Activated naive CD8-positive, alpha-beta T cell treated with anti-CD3 and anti-CD28 coated beads, Interleukin-2, amount 50 U/mL, for 24 hours (primary cell): ENCODE results near the gene LRRC36.
A peak's percentile ranks its signal among the peaks of the same experiment; 100 is the strongest.

Source experiments
- ATAC-seq: fragments of 150-1000 bp; cut with Tn5 transposase; one replicate; pipeline ENCODE4 v1.10.0; 2021
- DNase-seq: peaks from one replicate; pipeline ENCODE4 v3.0.0; 2021
- H3K27ac Mint-ChIP-seq: one replicate; pipeline ENCODE4 v1.8.0; 2021; ENCODE audit warnings: mild to moderate bottlenecking, mixed read lengths
- H3K27me3 Mint-ChIP-seq: one replicate; pipeline ENCODE4 v1.8.0; 2021; ENCODE audit warnings: mixed read lengths
- H3K36me3 Mint-ChIP-seq: one replicate; pipeline ENCODE4 v1.8.0; 2021; ENCODE audit warnings: low read depth, mixed read lengths
- H3K4me1 Mint-ChIP-seq: one replicate; pipeline ENCODE4 v1.8.0; 2021; ENCODE audit warnings: mixed read lengths
- H3K4me3 Mint-ChIP-seq: one replicate; pipeline ENCODE4 v1.8.0; 2021; ENCODE audit warnings: mild to moderate bottlenecking, moderate library complexity, mixed read lengths
- H3K9me3 Mint-ChIP-seq: one replicate; pipeline ENCODE4 v1.8.0; 2021; ENCODE audit warnings: mixed read lengths

The LRRC36 gene

DNA sequence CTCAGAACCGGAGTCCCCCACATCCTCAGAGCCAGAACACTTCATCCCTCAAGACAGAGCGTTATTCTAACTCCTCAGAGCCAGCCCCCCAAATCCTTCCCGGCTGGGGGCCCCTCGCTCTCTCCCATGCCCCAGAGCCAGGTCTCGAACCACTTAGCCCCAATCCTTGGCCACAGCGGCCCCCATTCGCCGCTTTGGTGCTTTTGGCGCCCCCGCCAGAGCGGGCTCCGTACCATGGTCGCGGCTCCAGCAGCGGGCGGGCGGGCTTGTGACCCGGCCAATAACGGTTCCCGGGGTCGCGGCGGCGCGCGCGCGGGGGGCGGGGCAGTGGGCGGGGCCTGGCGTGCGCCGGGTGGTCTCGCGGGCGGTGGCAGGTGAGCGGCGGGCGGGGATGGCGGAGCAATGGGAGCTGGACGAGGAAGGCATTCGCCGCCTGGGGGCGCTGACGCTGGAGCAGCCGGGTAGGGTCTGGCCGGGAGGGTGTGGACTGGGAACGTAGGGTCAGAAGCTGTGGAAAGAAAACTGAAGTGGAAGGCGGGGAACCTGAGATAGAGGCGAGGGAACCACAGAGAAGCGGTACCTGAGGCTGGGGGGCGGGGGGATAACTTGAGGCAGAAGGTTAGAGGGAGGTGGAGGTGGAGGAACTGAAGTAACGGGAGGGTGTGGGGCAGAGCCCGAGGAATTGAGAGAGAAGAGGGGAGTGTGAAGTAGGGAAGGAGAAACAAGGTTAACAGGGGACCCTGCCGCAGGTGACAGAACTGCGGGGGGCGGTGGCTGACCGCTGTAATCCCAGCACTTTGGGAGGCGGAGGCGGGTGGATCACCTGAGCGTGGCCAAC is at the start of gene LRRC36, which contains the start of gene KCTD19:
Gene LRRC36, plus strand, starts transcription at position 344 of the 838 bp plus-strand sequence. Its CDS starts 48 bp downstream, at position 392.
Gene KCTD19, minus strand, starts transcription at position 270 of the 838 bp plus-strand sequence. Its CDS starts 34 bp downstream, at position 236.
- DNase-seq (peak; percentile 87), ATAC-seq (peak; percentile 90)
- H3K36me3 Mint-ChIP-seq, result no peaks in the 10 kb centered on the region
- H3K4me1 Mint-ChIP-seq, result peaks cover 17% of the 10 kb centered on the region
- peak within 1 kb of the TSS; percentile 83 for H3K4me3 Mint-ChIP-seq
- H3K9me3 Mint-ChIP-seq, result no peaks in the 10 kb centered on the region
- H3K27ac Mint-ChIP-seq, result peak within 1 kb of the TSS; percentile 58
- H3K27me3 Mint-ChIP-seq, result peaks cover 35% of the 10 kb centered on the region

DNA sequence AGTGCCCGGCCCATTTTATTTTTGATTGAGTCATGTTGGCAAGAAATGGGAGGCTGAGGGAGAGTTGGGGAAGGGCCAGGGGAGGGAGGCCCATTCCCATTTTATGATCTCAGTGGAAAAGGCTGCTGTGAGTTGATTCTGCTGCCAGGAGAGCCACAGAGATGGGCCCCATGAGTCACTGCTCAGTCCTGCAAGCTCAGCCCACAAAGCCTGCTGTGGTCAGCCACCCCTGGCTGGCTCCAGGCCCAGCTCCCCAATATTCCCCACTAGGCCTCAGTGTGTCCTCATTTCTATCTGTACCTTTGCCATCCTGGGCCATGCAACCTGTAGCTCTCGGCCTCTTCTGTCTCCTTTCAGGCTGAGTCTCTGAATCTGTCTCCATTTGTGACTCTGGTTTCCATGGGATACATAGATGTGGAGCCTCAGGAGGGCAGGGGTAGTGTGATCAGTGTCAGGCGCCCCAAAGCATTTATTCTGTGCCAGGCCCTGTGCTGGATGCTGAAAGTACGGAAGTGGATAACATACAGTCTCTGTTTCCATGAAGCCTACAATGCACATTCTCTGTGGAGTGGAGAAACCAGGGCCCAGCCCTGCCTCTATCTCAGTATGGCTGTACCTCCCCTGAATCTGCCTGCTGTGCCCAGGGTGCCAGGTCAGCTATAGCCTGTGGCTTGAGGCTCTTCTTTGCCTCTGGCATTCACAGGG is 49.2 kb upstream of the LRRC36 start:
- DNase-seq, result peak; percentile 52
- Mint-ChIP-seq H3K27me3 (no peaks in the 10 kb centered on the region), H3K27ac (peak overlapping the region; percentile 90), H3K9me3 (no peaks in the 10 kb centered on the region), H3K4me3 (peak overlapping the region; percentile 86), H3K4me1 (peaks cover 24% of the 10 kb centered on the region), H3K36me3 (peaks cover 17% of the 10 kb centered on the region)
- ATAC-seq, result peak; percentile 35

DNA sequence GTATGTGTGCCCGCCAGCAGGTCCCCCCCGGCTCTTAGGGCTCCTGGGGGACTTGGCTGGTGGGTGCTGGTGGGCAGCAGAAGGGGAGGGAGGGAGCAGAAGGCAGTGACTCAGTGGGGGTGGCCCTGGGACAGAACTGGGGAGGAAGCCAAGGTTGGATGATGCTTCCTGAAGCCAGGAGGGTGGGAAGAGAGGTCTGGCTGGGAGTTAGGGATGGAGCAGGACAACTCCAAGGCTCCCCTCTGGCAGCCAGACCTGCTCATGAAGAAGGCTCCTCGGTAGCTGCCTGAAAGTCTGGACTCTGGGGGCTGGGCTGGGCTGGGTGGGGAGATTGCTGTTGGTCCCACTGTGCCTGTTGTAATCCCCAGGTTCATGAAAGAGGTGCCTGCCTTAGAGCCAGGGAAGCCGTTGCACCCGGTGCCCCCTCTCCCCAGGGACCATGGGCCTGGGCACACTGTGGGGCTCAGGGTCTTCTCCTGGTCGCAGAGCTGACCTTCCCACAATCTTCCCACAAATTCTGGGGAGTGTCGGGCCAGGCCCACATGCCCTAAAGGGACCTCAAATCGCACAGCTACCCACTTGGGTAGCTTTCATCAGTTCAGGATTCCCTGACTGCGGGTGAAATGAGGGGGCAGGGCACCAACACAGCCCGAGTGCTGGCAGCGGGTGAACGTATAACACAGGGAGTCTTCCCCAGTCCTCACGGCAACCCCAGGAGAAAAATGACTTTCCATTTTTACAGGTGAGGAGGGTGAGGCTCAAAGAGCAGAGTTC is 48.4 kb upstream of the LRRC36 start:
- H3K9me3 Mint-ChIP-seq, result no peaks in the 10 kb centered on the region
- H3K36me3 Mint-ChIP-seq, result peaks cover 19% of the 10 kb centered on the region
- DNase-seq, result peak; percentile 19
- peak overlapping the region; percentile 90 for H3K27ac Mint-ChIP-seq
- H3K4me1 Mint-ChIP-seq, result peaks cover 24% of the 10 kb centered on the region
- peak overlapping the region; percentile 86 for H3K4me3 Mint-ChIP-seq
- ATAC-seq, result no peak
- no peaks in the 10 kb centered on the region for H3K27me3 Mint-ChIP-seq

GRCh38 chr16:67278773-67279295 is 47.8 kb upstream of the LRRC36 start:
- Mint-ChIP-seq H3K4me1 (peaks cover 24% of the 10 kb centered on the region), H3K36me3 (peaks cover 21% of the 10 kb centered on the region), H3K9me3 (no peaks in the 10 kb centered on the region), H3K27ac (peak overlapping the region; percentile 90), H3K4me3 (peak overlapping the region; percentile 86), H3K27me3 (no peaks in the 10 kb centered on the region)
- DNase-seq (peak; percentile 65), ATAC-seq (peak; percentile 68)

GRCh38 chr16:67279296-67280089 is 47.1 kb upstream of the LRRC36 start, which contains the start of gene PLEKHG4:
Gene PLEKHG4 (plus strand): TSS chr16:67279532. CDS start chr16:67280045, 513 bp downstream.
- H3K9me3 Mint-ChIP-seq, result no peaks in the 10 kb centered on the region
- peak; percentile 91 for ATAC-seq
- no peaks in the 10 kb centered on the region for H3K27me3 Mint-ChIP-seq
- peak within 1 kb of the TSS; percentile 90 for H3K27ac Mint-ChIP-seq
- H3K4me1 Mint-ChIP-seq, result peaks cover 24% of the 10 kb centered on the region
- peak within 1 kb of the TSS; percentile 86 for H3K4me3 Mint-ChIP-seq
- DNase-seq, result peak; percentile 84
- peaks cover 21% of the 10 kb centered on the region for H3K36me3 Mint-ChIP-seq

DNA sequence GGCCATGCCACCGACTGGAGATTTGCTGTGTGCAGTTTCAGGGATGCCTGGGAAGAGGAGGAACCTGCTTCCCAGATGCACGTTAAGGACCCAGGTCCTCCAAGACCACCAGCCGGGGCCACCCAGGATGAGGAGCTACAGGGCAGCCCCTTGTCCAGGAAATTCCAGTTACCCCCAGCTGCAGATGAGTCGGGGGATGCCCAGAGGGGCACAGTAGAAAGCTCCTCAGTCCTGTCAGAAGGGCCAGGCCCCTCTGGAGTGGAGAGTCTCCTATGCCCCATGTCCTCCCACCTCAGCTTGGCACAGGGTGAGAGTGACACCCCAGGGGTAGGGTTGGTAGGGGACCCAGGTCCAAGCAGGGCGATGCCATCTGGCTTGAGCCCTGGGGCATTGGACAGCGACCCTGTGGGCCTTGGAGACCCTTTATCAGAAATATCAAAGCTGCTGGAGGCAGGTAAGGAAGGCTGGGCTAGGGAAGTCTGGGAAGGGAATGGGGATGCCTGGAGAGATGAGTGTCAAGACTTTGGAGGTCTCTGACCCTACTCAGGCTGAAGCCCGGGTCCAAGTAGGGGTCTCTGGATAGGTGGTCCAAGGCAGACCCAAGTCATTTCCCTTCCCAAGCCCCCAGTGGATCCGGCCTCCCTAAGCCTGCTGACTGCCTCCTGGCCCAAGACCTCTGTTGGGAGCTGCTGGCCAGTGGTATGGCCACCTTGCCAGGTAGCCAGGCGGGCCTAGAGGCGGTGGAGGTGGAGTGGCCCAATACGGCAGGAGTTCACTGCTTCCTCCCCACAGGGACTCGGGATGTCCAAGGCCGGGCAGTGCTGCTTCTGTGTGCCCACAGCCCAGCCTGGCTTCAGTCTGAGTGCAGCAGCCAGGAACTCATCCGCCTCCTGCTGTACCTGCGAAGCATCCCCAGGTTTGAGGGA is 46.3 kb upstream of the LRRC36 start:
- no peak overlapping the region for H3K27ac Mint-ChIP-seq
- no peaks in the 10 kb centered on the region for H3K9me3 Mint-ChIP-seq
- H3K4me3 Mint-ChIP-seq, result peak overlapping the region; percentile 56
- DNase-seq (no peak), ATAC-seq (no peak)
- no peaks in the 10 kb centered on the region for H3K27me3 Mint-ChIP-seq
- peaks cover 23% of the 10 kb centered on the region for H3K4me1 Mint-ChIP-seq
- H3K36me3 Mint-ChIP-seq, result peaks cover 18% of the 10 kb centered on the region

- Mint-ChIP-seq H3K9me3 (no peaks in the 10 kb centered on the region), H3K4me1 (peaks cover 15% of the 10 kb centered on the region), H3K27me3 (no peaks in the 10 kb centered on the region), H3K4me3 (no peak overlapping the region), H3K36me3 (peaks cover 9% of the 10 kb centered on the region), H3K27ac (no peak overlapping the region)
- ATAC-seq (no peak), DNase-seq (no peak)
Observed at GRCh38 chr16:67281536-67282446, 44.8 kb upstream of the LRRC36 start.

DNA sequence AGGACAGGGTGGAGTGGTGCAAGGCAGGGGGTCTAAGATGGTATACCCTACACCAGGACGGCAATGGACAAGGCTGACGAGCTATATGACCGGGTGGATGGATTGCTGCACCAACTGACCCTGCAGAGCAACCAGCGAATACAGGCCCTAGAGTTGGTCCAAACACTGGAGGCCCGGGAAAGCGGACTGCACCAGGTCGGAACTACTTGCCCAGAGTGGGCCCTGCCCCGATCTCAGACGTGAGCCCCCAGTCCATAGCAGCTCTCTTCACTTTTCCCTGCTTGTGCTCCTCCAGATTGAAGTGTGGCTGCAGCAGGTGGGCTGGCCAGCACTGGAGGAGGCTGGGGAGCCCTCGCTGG is 44.2 kb upstream of the LRRC36 start:
- Mint-ChIP-seq H3K36me3 (peaks cover 5% of the 10 kb centered on the region), H3K4me3 (no peak overlapping the region), H3K27ac (no peak overlapping the region), H3K4me1 (peaks cover 9% of the 10 kb centered on the region), H3K9me3 (no peaks in the 10 kb centered on the region), H3K27me3 (no peaks in the 10 kb centered on the region)
- ATAC-seq (no peak), DNase-seq (no peak)

DNA sequence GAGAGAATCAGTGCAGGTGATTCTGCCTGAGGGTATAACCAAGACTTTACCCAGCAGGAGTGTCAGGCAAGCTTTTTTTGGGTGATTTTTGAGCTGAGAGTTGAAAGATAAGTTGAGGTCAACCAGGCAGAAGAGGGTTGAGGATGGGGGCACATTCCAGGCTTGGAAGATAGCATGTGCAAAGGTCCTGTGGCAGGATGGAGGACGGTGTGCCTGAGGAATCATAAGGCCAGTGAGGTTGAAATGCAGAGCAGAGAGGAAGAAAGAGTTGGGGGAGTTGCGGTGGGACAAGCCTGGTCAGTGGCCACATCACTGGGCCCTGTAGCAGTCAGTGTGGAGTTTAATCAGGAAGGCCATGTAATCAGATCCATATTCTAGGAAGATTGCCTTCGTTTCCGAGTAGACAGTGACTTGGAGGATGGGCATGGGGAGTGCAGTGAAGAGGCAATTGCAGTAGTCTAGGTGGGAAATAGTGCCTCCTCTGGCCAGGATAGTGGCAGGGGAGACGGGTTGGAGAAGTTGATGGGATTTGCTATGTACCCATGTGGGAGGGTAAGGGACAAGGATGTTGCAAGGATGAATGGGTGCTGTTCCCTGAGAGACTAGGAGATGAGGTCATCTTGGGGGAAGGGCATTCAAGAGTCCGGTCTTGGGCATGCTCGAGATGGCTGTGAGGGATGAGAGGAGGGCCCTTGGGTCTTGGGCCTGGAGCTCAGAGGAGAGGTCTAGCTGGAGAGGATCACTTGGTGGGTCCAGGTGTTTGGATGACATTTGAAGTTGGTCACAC is 43.4 kb upstream of the LRRC36 start:
- no peak for ATAC-seq
- no peak for DNase-seq
- Mint-ChIP-seq H3K4me1 (peaks cover 4% of the 10 kb centered on the region), H3K4me3 (no peak overlapping the region), H3K36me3 (peaks cover 4% of the 10 kb centered on the region), H3K27me3 (no peaks in the 10 kb centered on the region), H3K9me3 (no peaks in the 10 kb centered on the region), H3K27ac (no peak overlapping the region)

DNA sequence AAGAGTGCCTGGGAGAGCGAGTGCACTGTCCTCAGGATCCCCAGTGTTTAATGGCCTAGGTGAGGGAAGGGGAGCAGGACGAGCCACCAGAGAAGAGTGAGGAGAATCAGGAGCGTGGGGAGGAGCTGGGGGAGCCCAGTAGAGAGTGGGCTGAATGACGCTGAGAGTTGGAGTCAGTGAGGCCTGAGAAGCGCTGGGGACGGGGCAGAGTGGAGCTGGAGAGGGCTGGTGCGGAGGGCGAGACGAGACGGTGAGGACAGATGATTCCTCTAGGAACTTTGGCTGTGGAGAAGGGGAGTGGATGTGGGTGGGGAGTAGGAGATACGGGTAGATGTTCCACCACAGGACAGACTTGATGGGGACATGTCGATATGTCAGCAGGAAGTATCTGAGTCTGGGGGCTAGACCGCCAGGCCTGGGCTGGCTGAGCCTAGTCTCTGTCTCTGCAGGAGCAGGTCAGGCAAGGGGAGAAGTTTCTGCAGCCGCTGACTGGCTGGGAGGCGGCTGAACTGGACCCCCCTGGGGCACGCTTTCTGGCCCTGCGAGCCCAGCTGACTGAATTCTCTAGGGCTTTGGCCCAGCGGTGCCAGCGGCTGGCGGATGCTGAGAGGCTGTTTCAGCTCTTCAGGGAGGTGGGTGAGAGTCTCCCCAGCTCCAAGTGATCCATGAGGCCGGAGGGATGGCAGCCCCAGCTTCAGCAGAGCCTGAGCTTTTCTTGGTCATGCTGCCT is 42.6 kb upstream of the LRRC36 start:
- DNase-seq (no peak), ATAC-seq (no peak)
- H3K9me3 Mint-ChIP-seq, result no peaks in the 10 kb centered on the region
- H3K4me1 Mint-ChIP-seq, result peaks cover 2% of the 10 kb centered on the region
- H3K4me3 Mint-ChIP-seq, result no peak overlapping the region
- H3K36me3 Mint-ChIP-seq, result peaks cover 4% of the 10 kb centered on the region
- no peaks in the 10 kb centered on the region for H3K27me3 Mint-ChIP-seq
- H3K27ac Mint-ChIP-seq, result no peak overlapping the region
